HG02571 (cell line): ENCODE measurements around the gene FOLR2.
"Not testable (repeated sequence)": the region's sequence is repeated elsewhere in the genome, so short reads cannot be mapped to it uniquely, and the experiment has no call there.

Experiments used
- ATAC-seq: cut with Tn5 transposase; IDR thresholded peaks from one replicate; pipeline ENCODE4 v1.9.1; 2021; ENCODE audit warnings: mild to moderate bottlenecking, moderate library complexity; ENCODE audit not compliant: unreplicated experiment

The FOLR2 gene

GRCh38 chr11:72204886-72205285 is 11.7 kb upstream of the FOLR2 start:
- ATAC-seq: no peak

- not testable (repeated sequence) for ATAC-seq
Measured at GRCh38 chr11:72206794-72207193, 9.8 kb upstream of the FOLR2 start.

- no peak for ATAC-seq
Measured at GRCh38 chr11:72208281-72208680, 8.3 kb upstream of the FOLR2 start.

GRCh38 chr11:72209101-72209500 is 7.5 kb upstream of the FOLR2 start:
- ATAC-seq: no peak

GRCh38 chr11:72217841-72218240 is 1.2 kb downstream of the FOLR2 start:
- no peak for ATAC-seq

- ATAC-seq: no peak
Measured at GRCh38 chr11:72218251-72218745, 1.7 kb downstream of the FOLR2 start.

GRCh38 chr11:72220696-72221363 is 4.2 kb downstream of the FOLR2 start:
- no peak for ATAC-seq

- no peak for ATAC-seq
Measured at GRCh38 chr11:72221386-72222075, 4.9 kb downstream of the FOLR2 start.

- no peak for ATAC-seq
Measured at GRCh38 chr11:72222106-72222891, 5.7 kb downstream of the FOLR2 start.

- ATAC-seq: peak; percentile 64
Measured at GRCh38 chr11:72222907-72223614, 6.5 kb downstream of the FOLR2 start.

GRCh38 chr11:72223615-72224563 is 7.3 kb downstream of the FOLR2 start:
- ATAC-seq: peak; percentile 51

- no peak for ATAC-seq
Measured at GRCh38 chr11:72224564-72225410, 8.2 kb downstream of the FOLR2 start, which contains the start of gene INPPL1. INPPL1 (plus strand) TSS chr11:72224767; CDS start chr11:72224985, 218 bp downstream.

- ATAC-seq: no peak
Measured at GRCh38 chr11:72225411-72225951, 8.9 kb downstream of the FOLR2 start.

- no peak for ATAC-seq
Measured at GRCh38 chr11:72226701-72227100, 10.1 kb downstream of the FOLR2 start.

GRCh38 chr11:72227316-72228228 is 11.0 kb downstream of the FOLR2 start:
- ATAC-seq: no peak

- no peak for ATAC-seq
Measured at GRCh38 chr11:72228229-72228843, 11.7 kb downstream of the FOLR2 start.

GRCh38 chr11:72228844-72229231 is 12.2 kb downstream of the FOLR2 start:
- ATAC-seq: no peak
